HepG2 (cell line): ENCODE data around the gene MICAL3. TPM values are rescaled to one million over a fixed set of nuclear protein-coding genes. Genes with fewer than 3 reads are reported as not detected.

Experiments used
- ATAC-seq: fragments of 200-7000 bp; cut with Tn5 transposase; 3 replicates; pipeline ENCODE4 v1.9.1; 2020; ENCODE audit warnings: mild to moderate bottlenecking, moderate library complexity
- BruUV-seq: library from RNA; stranded (reverse); fragments of 400-500 nt; replicated peaks from 2 replicates; lab custom pipeline; 2021; lab: Mats Ljungman, UMichigan
- CTCF ChIA-PET: fragments of 300-600 bp; formaldehyde crosslinking; extraction: SDS; loops from one replicate; lab custom pipeline; 2021; ENCODE audit warnings: low total read pairs, inconsistent platforms, low intra/inter-chr PET ratio; lab: Yijun Ruan, JAX
- POLR2A ChIA-PET: fragments of 350-600 bp; sonication (Branson Sonifier 250); formaldehyde crosslinking; loops from one replicate; lab custom pipeline; 2020; ENCODE audit warnings: antibody characterized with exemption, inconsistent platforms; lab: Yijun Ruan, JAX
- DNase-seq: peaks from one replicate; pipeline ENCODE4 v3.0.0-alpha.2; 2015; ENCODE audit warnings: low spot score
- FAIRE-seq: peaks from 3 replicates; lab custom pipeline; 2011; peaks lifted over from hg19 to GRCh38; lab: Jason Lieb, UNC
- H2AFZ ChIP-seq: one replicate; pipeline ENCODE4 v1.6.1; 2011; ENCODE audit warnings: low read length, inconsistent platforms
- H3K27ac ChIP-seq: fragments of 300-600 bp; 3 replicates; pipeline ENCODE4 v1.8.0; 2011; ENCODE audit warnings: mixed run types, mild to moderate bottlenecking, mixed read lengths, low read length, inconsistent platforms; ENCODE audit not compliant: insufficient read depth; ENCODE audit errors: extremely low read length
- H3K27me3 ChIP-seq, 2 experiments: fragments of 200-600 bp in 1 of 2; 2 replicates in 1 of 2; 3 replicates in 1 of 2; pipeline versions ENCODE4 v1.6.0 to v1.8.0; 2011; ENCODE audit warnings: low read length in 2 of 2, mild to moderate bottlenecking in 2 of 2, moderate library complexity in 2 of 2, inconsistent platforms in 1 of 2; ENCODE audit not compliant: insufficient read depth in 2 of 2, control insufficient read depth in 1 of 2
- H3K36me3 ChIP-seq, 2 experiments: fragments of 200-600 bp in 1 of 2; replicated peaks in 1 of 2; 2 replicates in 1 of 2; 3 replicates in 1 of 2; pipeline versions ENCODE4 v1.5.1 to v1.8.0; 2011; ENCODE audit warnings: low read length in 2 of 2, inconsistent platforms in 1 of 2; ENCODE audit not compliant: insufficient read depth in 2 of 2, control insufficient read depth in 1 of 2
- H3K4me1 ChIP-seq: 2 replicates; pipeline ENCODE4 v1.5.1; 2012; ENCODE audit warnings: low read length, inconsistent platforms; ENCODE audit not compliant: insufficient read depth
- H3K4me2 ChIP-seq: 2 replicates; pipeline ENCODE4 v1.6.0; 2011; ENCODE audit warnings: low read depth, low read length, inconsistent platforms
- H3K4me3 ChIP-seq, 3 experiments: fragments of 200-600 bp in 1 of 3; sonication (generic), shearing (Covaris generic) in 1 of 3; replicated peaks in 1 of 3; 2 replicates each; pipeline ENCODE4 v1.5.1; 2011 to 2016; ENCODE audit warnings: low read length in 3 of 3, inconsistent platforms in 2 of 3, low read depth in 2 of 3, mild to moderate bottlenecking in 2 of 3, control low read depth in 1 of 3, mixed read lengths in 1 of 3; ENCODE audit not compliant: insufficient read depth in 1 of 3
- H3K79me2 ChIP-seq: one replicate; pipeline ENCODE4 v1.6.1; 2011; ENCODE audit warnings: low read length, inconsistent platforms; ENCODE audit not compliant: insufficient read depth
- H3K9ac ChIP-seq: 2 replicates; pipeline ENCODE4 v1.6.0; 2011; ENCODE audit warnings: mild to moderate bottlenecking, low read depth, low read length, inconsistent platforms; ENCODE audit not compliant: insufficient read depth
- H3K9me3 ChIP-seq: 2 replicates; pipeline ENCODE4 v1.5.1; 2012; ENCODE audit warnings: mild to moderate bottlenecking, low read length
- H4K20me1 ChIP-seq: 2 replicates; pipeline ENCODE4 v1.6.0; 2011; ENCODE audit warnings: inconsistent platforms, mild to moderate bottlenecking, low read length, moderate library complexity; ENCODE audit not compliant: insufficient read depth
- BHLHE40 ChIP-seq: IDR thresholded peaks from 2 replicates; pipeline ENCODE4 v1.6.1; 2011; ENCODE audit warnings: low read length, improper control_type of control experiment
- EED ChIP-seq: sonication (generic); formaldehyde crosslinking; IDR thresholded peaks from 2 replicates; pipeline ENCODE4 v1.5.0; 2020; ENCODE audit warnings: mild to moderate bottlenecking, missing genetic modification reagents
- FOXP1 ChIP-seq, 2 experiments: fragments of 450-650 bp in 1 of 2; IDR thresholded peaks; 2 replicates each; pipeline ENCODE4 v1.6.1; 2017 to 2018; ENCODE audit warnings: antibody characterized with exemption in 1 of 2
- IRF2 ChIP-seq: IDR thresholded peaks from 2 replicates; pipeline ENCODE4 v1.6.1; 2018; ENCODE audit warnings: missing genetic modification reagents, missing compliant biosample characterization
- RAD51 ChIP-seq: fragments of 450-650 bp; IDR thresholded peaks from 2 replicates; pipeline ENCODE4 v1.6.1; 2016; ENCODE audit warnings: borderline replicate concordance
- REPIN1 ChIP-seq: sonication (generic); formaldehyde crosslinking; IDR thresholded peaks from 2 replicates; pipeline ENCODE4 v1.8.0; 2022; ENCODE audit warnings: missing genetic modification reagents, low read depth, mild to moderate bottlenecking, borderline replicate concordance
- ZNF337 ChIP-seq: sonication (generic); formaldehyde crosslinking; IDR thresholded peaks from 2 replicates; pipeline ENCODE4 v1.5.1; 2020; ENCODE audit warnings: missing genetic modification reagents, low read depth, mild to moderate bottlenecking, borderline replicate concordance
- ZNF432 ChIP-seq: sonication (generic); formaldehyde crosslinking; IDR thresholded peaks from 2 replicates; pipeline ENCODE4 v1.5.0; 2020; ENCODE audit warnings: missing genetic modification reagents, mild to moderate bottlenecking, borderline replicate concordance
- ZNF672 ChIP-seq: sonication (generic); formaldehyde crosslinking; IDR thresholded peaks from 2 replicates; pipeline ENCODE4 v1.8.1; 2022; ENCODE audit warnings: missing genetic modification reagents
- WGBS: methylation state at CpG from one replicate; pipeline ENCODE4 v1.1.6; 2017; ENCODE audit warnings: low lambda C conversion rate; 5-methylcytosine and 5-hydroxymethylcytosine counted together
- in situ Hi-C: cut with HindIII; loops from 2 replicates; pipeline ENCODE4 v1.10.0; 2017; ENCODE audit warnings: low pct_unique_long_range_greater_than_20kb; ENCODE audit not compliant: extremely low pct_ligation_motif_present
- intact Hi-C: fragments of 100-400 bp; cut with micrococcal nuclease; formaldehyde crosslinking; loops from one replicate; pipeline ENCODE4 v1.10.0; 2022; ENCODE audit not compliant: unreplicated experiment
- polyA plus RNA-seq, 8 experiments: library from polyadenylated mRNA; depleted of rRNA in 3 of 8; stranded (reverse) in 7 of 8; unstranded in 1 of 8; fragments of >200 nt; fragmentation: Illumina TruSeq in 4 of 8; extraction: Trizol in 4 of 8; gene quantifications; 2 replicates each; pipeline versions ENCODE4 v1.2.1 to v1.2.3, GENCODE V29; 2011 to 2016; ENCODE audit warnings: low read depth in 4 of 8, missing spikeins in 1 of 8, mixed read lengths in 1 of 8; ENCODE audit not compliant: insufficient read depth in 1 of 8
- total RNA-seq, 5 experiments: library from RNA; depleted of rRNA; stranded (reverse); fragments of >200 nt; fragmentation: Illumina TruSeq; extraction: Trizol; gene quantifications; 2 replicates each; pipeline ENCODE4 v1.2.3, GENCODE V29; 2016; ENCODE audit warnings: low read depth in 1 of 5
- TF ChIP-seq, protein P1 (sequence below): IDR thresholded peaks from 2 replicates; pipeline ENCODE4 v1.6.1; 2018; ENCODE audit warnings: missing genetic modification reagents
- TF ChIP-seq, protein P2 (sequence below): sonication (generic); formaldehyde crosslinking; IDR thresholded peaks from 2 replicates; pipeline ENCODE4 v1.4.0; 2020; ENCODE audit warnings: missing genetic modification reagents; ENCODE audit errors: not compliant biosample characterization
- TF ChIP-seq, protein P3 (sequence below): sonication (generic); formaldehyde crosslinking; IDR thresholded peaks from 2 replicates; pipeline ENCODE4 v1.4.0; 2020; ENCODE audit warnings: mild to moderate bottlenecking, missing genetic modification reagents
- TF ChIP-seq, protein P4 (sequence below): sonication (generic); formaldehyde crosslinking; IDR thresholded peaks from 2 replicates; pipeline ENCODE4 v1.4.0; 2020; ENCODE audit warnings: missing genetic modification reagents
- TF ChIP-seq, protein P5 (sequence below): sonication (generic); formaldehyde crosslinking; IDR thresholded peaks from 2 replicates; pipeline ENCODE4 v1.4.0; 2020; ENCODE audit warnings: missing genetic modification reagents, low read depth, mild to moderate bottlenecking, borderline replicate concordance

MICAL3 gene
- total and polyA plus RNA-seq, 2 of the 13 experiments (the other 11 are each of a cell fraction or from before 2014, with no cell fraction given) = 5.3 to 12.5 TPM

DNA sequence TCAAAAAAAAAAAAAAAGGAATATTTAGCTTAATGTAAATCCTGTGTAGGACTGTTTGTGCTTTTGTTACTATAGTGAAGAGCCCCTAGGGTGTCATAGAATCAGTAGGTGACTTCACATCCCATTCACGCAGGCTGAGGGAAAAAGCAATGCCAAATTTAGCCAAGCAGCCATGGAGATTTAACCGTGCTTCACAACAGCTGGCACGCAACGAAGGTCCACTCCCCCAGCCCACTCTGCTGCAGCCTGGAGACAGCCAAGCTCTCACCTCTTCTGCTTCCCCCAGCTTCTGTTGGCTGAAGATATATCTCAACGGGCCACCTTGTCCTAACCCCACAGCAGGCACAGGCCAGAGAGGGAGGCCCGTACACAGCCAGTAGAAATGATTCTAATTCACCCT lies 171.3 kb downstream of the MICAL3 start (continued):
- TF ChIP-seq, protein P1, sequence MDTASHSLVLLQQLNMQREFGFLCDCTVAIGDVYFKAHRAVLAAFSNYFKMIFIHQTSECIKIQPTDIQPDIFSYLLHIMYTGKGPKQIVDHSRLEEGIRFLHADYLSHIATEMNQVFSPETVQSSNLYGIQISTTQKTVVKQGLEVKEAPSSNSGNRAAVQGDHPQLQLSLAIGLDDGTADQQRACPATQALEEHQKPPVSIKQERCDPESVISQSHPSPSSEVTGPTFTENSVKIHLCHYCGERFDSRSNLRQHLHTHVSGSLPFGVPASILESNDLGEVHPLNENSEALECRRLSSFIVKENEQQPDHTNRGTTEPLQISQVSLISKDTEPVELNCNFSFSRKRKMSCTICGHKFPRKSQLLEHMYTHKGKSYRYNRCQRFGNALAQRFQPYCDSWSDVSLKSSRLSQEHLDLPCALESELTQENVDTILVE (CRISPR knock-in tag) = no peak
- TF ChIP-seq FOXP1 (IDR thresholded peaks at IDR 0.05) = no peak
- no peak for TF ChIP-seq FOXP1 (CRISPR knock-in tag; IDR thresholded peaks at IDR 0.05)

DNA sequence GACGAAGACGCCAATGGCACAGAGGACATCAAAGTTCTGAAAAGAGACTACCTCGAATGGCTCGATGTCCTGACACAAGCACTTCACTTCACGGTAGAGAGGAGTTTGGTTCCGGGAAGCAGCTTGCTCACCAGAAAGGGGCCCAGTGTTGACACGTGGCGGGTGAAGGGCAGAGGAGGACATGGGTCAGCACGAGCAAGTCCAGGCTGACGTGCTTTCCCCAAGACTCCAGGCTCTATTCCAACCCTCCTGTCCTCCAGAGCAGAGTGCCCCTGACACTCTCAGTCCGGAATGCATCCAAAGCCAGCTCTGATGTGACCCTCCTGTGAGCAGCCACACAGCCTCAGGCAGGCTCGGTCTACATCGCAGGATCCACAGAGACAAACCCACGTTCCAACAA lies 172.6 kb downstream of the MICAL3 start:
- in situ Hi-C loops (no loop called here), intact Hi-C loops (no loop called here)
- DNase-seq (no peak), FAIRE-seq (no peak), ATAC-seq (no peak)
- POLR2A ChIA-PET = no interaction called here
- H2AFZ ChIP-seq = no peak overlapping the region
- peaks cover 0 to 2% of the 10 kb centered on the region in 2 experiments; a peak in 2 of 5 replicates for H3K36me3 ChIP-seq
- no peak overlapping the region for H3K27ac ChIP-seq
- 91% methylated on average over 12 of the region's 14 CpGs for WGBS
- H3K9ac ChIP-seq = no peak overlapping the region
- BruUV-seq = no TSS peak
- no peaks in the 10 kb centered on the region for H3K4me1 ChIP-seq
- CTCF ChIA-PET = no interaction called here
- no peak overlapping the region for H3K4me2 ChIP-seq
- no peaks in the 10 kb centered on the region for H4K20me1 ChIP-seq
- no peak overlapping the region for H3K4me3 ChIP-seq
- H3K27me3 ChIP-seq = no peaks in the 10 kb centered on the region
- no peaks in the 10 kb centered on the region for H3K9me3 ChIP-seq
- no peaks in the 10 kb centered on the region for H3K79me2 ChIP-seq
- TF ChIP-seq, protein P2, sequence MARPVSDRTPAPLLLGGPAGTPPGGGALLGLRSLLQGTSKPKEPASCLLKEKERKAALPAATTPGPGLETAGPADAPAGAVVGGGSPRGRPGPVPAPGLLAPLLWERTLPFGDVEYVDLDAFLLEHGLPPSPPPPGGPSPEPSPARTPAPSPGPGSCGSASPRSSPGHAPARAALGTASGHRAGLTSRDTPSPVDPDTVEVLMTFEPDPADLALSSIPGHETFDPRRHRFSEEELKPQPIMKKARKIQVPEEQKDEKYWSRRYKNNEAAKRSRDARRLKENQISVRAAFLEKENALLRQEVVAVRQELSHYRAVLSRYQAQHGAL (CRISPR knock-in tag) = no peak
- no peak for TF ChIP-seq ZNF672
- TF ChIP-seq RAD51 = no peak
- TF ChIP-seq, protein P3, sequence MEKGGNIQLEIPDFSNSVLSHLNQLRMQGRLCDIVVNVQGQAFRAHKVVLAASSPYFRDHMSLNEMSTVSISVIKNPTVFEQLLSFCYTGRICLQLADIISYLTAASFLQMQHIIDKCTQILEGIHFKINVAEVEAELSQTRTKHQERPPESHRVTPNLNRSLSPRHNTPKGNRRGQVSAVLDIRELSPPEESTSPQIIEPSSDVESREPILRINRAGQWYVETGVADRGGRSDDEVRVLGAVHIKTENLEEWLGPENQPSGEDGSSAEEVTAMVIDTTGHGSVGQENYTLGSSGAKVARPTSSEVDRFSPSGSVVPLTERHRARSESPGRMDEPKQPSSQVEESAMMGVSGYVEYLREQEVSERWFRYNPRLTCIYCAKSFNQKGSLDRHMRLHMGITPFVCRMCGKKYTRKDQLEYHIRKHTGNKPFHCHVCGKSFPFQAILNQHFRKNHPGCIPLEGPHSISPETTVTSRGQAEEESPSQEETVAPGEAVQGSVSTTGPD (CRISPR knock-in tag) = no peak
- no peak for TF ChIP-seq ZNF432 (CRISPR knock-in tag)
- TF ChIP-seq, protein P4, sequence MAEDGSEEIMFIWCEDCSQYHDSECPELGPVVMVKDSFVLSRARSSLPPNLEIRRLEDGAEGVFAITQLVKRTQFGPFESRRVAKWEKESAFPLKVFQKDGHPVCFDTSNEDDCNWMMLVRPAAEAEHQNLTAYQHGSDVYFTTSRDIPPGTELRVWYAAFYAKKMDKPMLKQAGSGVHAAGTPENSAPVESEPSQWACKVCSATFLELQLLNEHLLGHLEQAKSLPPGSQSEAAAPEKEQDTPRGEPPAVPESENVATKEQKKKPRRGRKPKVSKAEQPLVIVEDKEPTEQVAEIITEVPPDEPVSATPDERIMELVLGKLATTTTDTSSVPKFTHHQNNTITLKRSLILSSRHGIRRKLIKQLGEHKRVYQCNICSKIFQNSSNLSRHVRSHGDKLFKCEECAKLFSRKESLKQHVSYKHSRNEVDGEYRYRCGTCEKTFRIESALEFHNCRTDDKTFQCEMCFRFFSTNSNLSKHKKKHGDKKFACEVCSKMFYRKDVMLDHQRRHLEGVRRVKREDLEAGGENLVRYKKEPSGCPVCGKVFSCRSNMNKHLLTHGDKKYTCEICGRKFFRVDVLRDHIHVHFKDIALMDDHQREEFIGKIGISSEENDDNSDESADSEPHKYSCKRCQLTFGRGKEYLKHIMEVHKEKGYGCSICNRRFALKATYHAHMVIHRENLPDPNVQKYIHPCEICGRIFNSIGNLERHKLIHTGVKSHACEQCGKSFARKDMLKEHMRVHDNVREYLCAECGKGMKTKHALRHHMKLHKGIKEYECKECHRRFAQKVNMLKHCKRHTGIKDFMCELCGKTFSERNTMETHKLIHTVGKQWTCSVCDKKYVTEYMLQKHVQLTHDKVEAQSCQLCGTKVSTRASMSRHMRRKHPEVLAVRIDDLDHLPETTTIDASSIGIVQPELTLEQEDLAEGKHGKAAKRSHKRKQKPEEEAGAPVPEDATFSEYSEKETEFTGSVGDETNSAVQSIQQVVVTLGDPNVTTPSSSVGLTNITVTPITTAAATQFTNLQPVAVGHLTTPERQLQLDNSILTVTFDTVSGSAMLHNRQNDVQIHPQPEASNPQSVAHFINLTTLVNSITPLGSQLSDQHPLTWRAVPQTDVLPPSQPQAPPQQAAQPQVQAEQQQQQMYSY = no peak
- TF ChIP-seq, protein P5, sequence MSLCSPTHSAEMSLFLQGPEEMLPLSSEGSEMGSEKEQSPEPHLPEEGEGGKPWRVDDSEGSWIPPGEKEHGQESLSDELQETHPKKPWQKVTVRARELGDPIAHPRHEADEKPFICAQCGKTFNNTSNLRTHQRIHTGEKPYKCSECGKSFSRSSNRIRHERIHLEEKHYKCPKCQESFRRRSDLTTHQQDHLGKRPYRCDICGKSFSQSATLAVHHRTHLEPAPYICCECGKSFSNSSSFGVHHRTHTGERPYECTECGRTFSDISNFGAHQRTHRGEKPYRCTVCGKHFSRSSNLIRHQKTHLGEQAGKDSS (CRISPR knock-in tag) = no peak
- TF ChIP-seq BHLHE40 = no peak
- no peak for TF ChIP-seq REPIN1
- no peak for TF ChIP-seq IRF2 (CRISPR knock-in tag)
- TF ChIP-seq ZNF337 (CRISPR knock-in tag) = no peak
- TF ChIP-seq EED = no peak
